Embryonic facial prominence (tissue), 1 donor: Measurements from ENCODE around the gene SPRN.
"Not testable (repeated sequence)": the region's sequence is repeated elsewhere in the genome, so short reads cannot be mapped to it uniquely, and the experiment has no call there.

ENCODE experiments used
- DNase-seq: peaks from one replicate; pipeline ENCODE4 v3.0.0-alpha.2; 2016; ENCODE audit errors: extremely low spot score

The SPRN gene, protein sequence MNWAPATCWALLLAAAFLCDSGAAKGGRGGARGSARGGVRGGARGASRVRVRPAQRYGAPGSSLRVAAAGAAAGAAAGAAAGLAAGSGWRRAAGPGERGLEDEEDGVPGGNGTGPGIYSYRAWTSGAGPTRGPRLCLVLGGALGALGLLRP

DNA sequence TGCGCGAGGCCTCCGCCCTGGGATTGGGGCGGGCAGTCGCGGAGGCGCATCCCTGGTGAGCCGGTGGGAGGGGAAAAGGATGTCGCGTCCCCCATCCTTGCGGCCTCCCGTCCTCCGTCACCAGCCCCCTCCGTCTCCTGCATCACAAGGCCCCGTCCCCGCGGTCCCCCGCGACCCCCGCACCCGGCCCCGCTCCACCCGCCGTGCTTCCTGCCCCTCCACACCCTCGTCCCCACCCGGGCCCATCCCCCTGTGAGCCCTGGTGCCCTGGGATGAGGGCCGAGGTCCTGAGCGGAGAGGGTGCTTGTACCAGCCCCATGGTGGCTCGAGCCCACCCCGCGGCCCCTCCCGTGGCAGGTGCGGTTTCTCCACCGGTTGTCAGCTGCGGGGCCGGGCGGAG lies at the start of gene SPRN:
SPRN (minus strand) TSS at position 25 of the 400 bp plus-strand sequence. CDS start 944 bp downstream, outside the sequence.
- not testable (repeated sequence) for DNase-seq

DNA sequence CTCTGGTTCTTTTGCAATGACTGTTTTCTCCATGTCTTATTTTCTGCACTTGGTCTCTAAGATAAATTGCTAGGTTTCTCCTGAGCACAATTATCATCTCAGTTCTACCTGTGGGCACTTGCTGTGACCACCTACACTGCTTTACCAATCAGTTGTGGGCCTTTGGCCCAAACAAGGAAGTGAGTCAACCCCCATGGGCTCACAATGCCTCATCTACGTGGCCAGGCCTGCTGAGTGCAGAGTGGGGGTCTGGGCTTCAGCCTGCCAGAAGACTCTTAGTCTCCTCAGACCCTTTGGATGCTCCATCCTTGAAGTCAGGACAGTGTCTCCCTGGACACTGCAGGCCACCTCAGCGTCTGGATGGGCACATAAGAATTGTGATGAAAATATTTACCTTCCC lies 49.6 kb upstream of the SPRN start:
- DNase-seq: no peak

DNA sequence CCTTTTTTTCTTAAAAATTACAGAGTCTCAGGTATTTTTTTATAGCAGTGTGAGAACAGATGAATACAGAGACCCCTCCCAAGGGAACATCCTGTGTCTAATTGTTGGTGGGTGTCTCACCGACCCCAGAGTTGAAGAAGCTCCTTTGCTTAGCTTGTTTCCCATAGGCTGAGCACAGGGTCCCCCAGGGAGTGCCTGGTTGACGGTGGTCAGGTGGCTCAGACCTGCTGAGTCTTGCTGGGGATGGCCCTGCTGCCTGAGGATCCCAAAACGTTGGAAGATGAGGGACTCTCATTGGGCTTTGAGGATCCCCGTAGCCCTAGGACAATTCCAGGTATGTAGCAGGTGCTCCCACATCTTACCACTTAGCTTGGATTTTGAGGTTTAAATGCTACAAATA lies 48.8 kb upstream of the SPRN start:
- DNase-seq: no peak

DNA sequence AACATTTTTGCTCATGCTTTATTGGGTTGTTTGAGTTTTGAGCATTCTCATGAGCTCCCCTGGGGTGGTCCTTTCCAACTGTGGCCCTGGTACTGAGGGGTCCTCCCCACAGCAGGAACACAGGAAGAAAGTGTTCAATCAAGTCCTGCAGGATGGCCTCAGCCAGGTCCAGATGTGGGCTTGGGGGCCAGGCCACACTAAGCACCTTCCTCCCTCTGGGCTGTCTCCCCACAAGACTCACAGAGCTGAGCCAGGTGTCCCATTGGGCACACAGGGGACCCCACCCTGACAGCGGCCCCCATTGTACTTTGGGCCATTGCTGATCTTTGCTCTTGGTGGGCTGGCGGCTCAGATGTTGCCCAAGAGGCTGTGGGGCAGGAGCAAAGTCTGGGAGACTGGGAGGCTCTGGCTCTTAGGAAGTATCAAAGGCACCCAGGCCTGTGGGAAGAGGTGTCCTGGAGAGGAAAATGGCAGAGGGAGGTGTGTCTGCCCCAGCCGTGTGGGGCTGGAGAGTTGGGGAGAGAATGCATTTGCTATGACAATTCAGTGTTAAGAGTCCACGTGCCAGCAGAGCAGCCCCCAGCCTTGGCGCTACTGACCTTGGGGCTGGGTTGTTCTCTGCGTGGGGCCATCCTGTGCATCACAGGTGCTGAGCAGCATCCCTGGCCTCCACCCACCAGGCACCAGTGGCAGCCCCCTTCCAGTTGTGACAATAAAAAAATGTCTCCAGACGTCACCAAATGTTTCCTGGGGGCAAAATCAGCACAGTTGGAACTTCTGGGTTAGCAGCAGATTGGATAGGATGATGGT lies 47.1 kb upstream of the SPRN start:
- DNase-seq: no peak

DNA sequence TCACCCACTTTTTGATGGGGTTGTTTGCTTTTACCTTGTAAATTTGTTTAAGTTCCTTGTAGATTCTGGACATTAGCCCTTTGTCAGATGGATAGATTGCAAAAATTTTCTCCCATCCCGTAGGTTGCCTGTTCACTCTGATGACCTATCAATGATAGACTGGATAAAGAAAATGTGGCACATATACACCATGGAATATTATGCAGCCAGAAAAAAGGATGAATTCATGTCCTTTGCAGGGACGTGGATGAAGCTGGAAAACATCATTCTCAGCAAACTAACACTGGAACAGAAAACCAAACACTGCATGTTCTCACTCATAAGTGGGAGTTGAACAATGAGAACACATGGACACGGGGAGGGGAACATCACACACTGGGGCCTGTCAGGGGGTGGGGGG lies 44.8 kb upstream of the SPRN start:
- DNase-seq: not testable (repeated sequence)

DNA sequence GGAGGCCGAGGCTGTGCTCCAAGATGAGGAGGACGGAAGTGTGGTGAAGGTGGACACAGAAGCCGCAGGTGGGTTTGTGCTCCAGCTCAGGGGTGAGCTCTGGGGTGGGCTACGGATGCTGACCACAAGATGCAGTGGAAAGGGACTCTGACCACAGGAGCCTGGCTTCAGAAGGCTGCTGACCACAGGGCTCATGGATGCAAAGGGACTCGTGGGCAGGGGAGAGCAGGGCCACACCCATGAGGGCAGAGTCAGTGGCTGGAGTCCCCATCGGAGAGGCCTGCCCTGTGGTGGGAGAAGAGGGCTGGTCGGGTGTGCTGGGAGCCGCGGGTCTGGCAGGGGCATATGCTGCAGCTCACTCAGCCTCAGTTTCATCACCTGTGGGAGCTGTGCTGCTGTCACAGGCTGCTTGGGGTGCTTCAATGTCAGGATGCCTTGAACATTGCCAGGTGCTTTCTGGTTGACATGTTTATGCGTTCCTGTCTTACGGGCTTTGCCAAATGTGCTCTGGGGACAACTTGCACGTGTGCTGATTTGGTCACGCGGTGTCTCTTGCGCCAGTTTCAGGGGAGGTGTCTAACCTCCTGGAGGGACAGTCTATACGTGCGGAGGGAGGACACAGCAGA lies 43.0 kb upstream of the SPRN start:
- DNase-seq: no peak

DNA sequence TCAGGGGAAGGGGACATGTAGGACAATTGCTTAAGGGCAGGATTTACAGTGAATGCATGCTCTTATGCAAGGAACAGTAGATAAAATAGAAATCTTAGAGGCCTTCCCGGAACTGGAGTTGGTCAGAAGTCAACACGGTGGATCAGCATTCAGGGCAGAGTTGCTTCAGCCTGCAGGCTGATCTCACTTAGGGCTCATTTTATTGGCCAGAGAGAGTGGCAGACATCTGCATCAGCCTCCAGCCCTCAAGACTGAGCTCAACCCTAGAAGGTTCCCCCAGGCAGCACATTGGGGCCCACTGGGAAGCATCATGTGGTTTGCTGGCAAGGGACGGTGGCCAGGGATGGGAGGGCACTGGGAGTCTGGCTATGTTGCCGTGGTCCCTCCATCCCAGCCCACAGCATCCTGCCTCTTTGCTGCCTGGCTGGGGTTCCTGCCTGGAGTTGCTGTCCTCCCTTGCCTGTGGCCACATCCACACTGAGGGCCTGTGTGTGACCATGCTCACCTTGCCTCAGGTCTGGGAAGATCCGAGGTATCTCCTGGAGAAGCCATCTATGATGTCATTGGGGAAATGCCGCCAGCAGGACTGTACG lies 42.4 kb upstream of the SPRN start:
- no peak for DNase-seq

DNA sequence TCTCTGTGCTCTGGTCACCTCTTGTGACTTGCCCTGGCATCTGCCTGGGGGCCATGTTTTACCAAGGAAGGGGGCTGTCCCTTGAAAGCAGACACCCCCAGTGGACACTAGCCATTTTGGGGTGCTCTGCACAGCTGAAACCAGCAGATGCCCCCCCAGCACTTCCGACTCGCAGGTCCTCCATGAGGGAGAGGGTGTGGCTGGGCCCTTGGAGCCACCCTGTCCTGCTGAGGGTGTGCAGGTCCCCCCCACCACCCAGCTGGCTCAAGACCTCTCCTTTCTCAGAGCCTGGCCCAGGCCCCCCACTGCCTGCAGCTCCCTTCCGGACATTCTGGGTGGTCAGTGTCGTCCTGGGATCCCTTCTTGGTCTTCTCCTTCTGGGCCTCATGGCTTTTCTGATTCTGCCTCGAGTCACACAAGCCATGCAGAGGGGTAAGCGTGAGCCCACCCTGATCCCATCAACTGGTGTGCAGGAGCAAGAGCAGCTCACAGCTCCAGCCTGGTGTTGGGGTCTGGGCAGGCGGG lies 41.6 kb upstream of the SPRN start:
- DNase-seq: no peak

DNA sequence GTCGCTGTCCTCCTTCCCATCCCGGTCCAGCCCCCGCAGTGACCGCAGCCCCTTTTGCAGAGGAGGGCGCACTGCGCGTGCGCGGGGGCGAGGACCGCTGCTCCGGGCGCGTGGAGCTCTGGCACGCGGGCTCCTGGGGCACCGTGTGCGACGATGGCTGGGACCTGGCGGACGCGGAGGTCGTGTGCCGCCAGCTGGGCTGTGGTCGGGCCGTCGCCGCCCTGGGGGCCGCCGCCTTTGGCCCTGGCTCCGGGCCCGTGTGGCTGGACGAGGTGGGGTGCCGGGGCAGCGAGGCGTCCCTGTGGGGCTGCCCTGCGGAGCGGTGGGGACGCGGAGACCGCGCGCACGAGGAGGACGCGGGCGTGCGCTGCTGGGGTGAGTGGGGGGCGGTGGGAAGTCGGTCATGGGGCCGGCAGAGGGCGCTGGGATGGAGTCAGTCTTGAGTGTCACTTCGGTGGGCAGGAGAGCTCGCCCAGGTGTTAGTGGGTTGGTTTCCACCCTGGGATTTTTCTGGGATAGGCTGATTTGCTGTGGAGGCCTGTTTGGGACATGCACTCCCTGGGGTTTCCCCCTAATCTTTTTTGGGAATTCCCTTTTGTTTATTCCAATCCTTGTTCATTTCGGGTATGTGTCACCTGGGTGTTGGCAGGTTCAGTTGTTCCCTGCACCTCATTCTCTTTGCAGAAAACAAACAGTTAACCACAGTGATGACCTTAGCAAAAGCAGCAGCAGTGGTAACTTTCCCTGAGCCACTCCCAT lies 40.9 kb upstream of the SPRN start:
- DNase-seq: no peak

DNA sequence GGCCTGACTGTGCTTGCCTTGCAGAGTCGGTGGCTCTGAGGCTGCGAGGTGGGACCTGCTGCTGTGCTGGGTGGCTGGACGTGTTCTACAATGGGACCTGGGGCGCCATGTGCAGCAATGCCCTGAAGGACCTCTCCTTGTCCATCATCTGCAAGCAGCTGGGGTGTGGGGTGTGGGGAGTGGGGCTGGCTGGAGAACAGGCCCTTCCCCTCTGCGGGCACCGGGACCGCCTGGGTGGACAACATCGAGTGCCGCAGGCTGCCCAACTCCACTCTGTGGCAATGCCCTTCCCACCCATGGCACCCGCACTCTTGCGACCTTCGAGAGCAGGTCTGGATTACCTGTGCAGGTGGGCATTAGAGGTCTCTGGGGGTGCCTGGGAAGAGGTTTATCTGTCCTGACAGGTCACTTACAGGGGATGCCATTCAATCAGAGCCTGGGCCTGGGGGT lies 40.2 kb upstream of the SPRN start:
- no peak for DNase-seq

DNA sequence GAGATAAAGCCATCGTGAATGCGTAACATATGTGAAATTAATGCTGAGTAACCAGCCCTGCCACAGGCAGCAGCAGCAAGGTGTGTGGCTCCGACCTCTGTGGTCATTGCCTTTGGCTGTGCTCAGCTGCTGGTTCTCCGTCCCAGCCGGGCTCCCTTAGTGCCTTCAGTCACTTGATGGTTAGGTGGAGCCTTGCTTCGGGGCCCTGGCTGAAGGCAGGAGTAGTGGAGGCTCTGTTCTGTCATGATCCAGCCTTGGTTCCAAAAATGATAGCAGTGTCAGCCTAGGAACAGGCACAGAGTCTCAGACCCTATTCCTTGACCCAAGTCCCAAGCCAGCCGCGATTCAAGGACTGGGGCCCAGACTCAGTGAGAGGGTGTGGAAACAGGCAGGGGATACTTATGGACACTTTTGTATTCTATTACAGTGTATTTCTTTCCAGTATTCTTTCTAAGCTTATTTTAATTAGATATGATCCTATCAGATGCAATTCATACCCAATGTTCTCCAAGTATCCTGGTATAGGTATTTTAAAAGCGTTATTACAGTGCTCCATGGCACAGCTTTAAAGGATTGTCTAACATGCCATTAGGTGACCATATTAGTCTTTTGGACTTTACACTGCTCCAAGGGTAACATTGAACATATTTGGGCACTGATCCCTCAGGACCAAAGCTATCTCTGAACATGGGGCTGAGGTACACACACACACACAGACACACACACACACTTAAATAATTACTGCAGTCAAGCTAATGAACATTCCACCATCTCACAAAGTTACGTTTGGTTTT lies 38.3 kb upstream of the SPRN start:
- no peak for DNase-seq

DNA sequence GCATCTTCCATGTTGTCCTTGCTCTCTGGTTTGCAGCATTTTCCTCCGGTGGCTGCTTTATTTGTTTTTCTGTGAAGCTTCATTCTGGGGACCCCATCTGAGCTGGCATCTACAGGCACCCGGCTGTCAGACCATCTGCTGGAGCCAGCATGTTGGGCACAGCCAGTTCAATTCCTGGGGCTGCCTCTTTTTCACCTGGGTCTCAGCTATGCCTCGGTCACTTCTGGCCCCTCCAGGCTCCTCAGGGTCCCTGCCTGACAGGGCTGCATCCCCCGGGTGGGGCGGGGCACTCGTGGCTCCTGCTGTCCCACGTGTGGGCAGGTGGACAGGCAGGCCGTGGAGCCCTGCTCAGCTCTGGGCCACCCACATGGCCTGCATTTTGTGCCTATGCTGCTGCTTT lies 37.4 kb upstream of the SPRN start:
- no peak for DNase-seq

DNA sequence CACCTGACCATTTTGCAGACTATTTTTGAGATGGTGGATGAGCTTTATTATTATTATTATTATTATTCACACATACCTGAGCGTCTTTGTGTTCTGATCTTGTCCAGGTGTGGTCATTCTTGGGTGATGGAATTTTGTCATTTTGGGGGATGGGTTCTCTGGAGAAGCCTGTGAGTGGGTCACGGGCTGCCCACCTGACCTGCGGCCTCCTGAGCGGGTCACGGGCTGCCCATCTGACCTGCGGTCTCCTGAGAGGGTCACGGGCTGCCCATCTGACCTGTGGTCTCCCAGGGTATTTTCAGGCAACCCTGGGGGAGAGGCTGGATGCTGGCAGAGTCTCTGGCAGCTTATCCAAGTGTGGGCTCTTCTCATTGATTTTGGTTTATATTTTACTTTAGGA lies 36.6 kb upstream of the SPRN start:
- DNase-seq: no peak

DNA sequence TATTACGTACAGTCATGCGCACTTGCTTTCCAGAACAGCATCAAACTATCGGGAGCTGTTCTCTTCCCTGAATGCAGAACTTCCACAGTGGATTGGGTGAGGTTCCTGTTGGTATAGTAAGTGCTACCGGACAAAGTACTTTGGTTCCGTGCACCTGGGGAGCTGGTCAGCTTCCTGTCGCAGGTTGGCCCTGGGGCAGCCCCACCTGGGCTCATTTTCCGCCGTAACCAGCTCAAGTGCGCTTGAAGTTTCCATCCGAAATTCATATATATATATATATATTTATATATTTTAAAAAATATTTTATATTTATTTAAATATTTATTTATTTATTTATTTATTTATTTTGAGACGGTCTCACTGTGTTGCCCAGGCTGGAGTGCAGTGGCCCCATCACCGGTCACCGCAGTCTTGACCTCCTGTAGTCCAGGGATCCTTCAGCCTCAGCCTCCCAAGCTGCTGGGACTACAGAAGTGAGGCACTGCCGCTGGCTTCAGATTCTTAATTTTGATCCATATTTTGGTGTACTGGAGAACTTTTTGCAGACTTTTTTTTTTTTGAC lies 35.9 kb upstream of the SPRN start:
- DNase-seq: no peak

DNA sequence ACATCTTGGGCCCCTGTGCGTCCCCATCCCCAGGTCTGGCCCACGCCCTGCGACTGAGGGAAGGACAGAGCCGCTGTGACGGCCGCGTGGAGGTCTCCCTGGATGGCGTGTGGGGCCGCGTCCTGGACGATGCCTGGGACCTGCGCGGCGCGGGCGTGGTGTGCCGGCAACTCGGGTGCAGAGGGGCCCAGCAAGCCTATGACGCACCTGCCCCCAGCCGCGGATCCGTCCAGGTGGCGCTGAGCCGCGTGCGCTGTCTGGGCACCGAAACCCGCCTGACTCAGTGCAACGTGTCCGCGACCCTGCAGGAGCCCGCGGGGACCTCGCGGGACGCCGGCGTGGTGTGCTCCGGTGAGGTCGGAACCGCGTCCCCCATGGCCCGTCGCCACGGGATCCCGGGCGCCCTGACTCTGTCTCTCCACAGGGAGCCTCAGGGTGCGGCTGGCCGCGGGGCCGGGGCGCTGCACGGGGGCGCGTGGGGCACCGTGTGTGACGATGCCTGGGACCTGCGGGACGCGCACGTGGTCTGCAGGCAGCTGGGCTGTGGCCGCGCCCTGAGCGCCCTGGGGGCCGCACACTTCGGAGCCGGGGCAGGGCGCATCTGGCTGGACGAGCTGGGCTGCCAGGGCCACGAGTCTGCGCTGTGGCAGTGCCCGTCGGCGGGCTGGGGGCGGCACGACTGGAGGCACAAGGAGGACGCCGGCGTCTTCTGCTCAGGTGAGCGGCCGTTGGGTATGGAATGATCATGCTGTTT lies 35.2 kb upstream of the SPRN start:
- DNase-seq: no peak

DNA sequence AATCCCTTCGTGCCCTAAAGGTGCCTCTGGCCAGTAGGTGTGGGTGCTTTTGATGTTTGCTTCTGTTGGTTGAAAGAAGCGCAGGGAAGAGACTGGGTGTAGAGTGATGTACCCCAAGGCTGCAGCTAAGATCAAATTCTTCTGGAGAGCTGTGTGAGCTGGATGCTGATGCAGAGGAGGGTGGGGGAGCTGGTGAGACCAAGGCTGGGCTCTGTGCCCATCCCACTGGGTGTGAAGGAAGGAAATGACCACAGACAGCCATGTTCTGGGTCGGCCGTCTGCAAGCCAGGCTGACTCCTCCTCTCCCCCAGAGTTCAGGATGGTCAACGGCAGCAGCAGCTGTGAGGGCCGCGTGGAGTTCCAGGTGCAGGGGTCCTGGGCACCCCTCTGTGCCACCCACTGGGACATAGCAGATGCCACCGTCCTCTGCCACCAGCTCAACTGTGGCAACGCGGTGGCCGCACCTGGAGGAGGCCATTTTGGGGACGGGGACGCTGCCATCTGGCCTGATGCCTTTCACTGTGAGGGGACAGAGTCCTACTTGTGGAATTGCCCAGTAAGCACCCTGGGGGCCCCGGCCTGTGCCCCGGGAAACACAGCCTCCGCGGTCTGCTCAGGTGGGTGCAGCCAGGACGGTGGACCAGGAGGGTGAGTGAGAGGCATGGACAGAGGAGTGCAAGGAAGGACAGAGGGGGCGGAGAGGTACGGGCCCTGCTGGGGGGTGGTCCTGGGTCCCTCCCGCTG lies 34.5 kb upstream of the SPRN start:
- DNase-seq: no peak

DNA sequence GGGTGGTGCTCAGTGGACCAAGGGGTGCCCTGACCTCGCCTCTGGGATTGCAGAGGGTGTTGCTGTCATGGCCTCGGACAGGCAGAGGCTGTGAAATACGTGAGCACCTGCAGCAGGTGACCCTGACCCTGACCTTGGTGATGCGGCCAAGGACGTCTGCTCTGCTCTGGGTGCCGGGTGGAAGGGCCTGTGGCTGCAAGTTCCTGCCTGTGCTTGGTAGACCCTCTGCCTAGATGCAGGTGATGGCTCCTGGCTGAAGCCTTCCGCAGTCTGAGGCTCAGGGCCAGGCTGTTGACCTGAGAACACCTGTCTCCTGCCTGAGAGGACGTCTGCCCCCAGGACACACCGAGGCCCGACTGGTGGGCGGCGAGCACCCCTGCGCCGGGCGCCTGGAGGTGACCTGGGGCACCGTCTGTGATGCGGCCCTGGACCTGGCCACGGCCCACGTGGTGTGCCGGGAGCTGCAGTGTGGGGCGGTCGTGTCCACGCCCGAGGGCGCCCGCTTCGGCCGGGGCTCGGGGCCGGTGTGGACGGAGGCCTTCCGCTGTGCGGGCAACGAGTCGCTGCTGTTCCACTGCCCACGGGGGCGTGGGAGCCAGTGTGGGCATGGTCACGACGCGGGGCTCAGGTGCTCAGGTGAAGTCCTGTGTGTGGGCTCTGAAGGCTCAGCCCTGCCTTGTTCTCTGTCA lies 33.7 kb upstream of the SPRN start:
- DNase-seq: no peak

DNA sequence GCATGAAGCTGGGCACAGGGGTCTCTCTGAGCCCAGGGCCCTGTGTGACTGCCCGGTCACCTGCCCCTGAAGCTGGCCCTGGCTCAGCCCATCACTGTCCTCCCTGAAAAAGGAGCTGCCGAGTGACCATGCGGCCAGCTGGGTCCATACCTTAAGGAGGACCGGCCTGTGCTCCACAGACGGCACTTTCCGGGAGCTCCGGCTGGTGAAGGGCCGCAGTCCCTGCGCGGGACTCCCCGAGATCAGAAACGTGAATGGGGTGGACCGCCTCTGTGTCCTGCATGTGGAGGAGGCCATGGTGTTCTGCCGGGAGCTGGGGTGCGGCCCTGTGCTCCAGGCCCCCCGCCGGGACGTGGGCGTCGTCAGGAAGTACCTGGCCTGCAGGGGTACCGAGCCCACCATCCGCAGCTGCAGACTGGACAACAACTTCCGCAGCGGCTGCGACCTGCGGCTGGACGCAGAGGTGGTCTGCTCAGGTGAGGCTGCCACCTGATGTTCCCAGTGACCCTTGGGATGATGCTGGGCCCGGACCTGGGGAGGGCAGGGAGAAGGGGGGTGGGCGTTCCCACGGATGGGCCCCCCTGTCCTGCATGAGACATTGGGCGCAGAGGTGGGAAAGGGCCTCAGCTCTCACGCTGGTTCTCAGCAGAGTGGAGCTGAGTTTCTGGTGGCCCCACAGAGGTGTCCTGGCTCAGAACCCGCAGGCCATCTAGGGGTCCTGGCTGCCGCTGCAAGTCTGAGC lies 32.8 kb upstream of the SPRN start:
- no peak for DNase-seq
